Activated CD4-positive, alpha-beta T cell treated with anti-CD3 and anti-CD28 coated beads, Interleukin-2, amount 10 ng/mL, durations not matched to agents 7 days and 5 days (primary cell): ENCODE data around the gene FRRS1. TPM values are rescaled to one million over a fixed set of nuclear protein-coding genes. Genes with fewer than 3 reads are reported as not detected.

ENCODE experiments used
- CTCF ChIA-PET: fragments of 350-600 bp; sonication (Branson Sonifier 250); formaldehyde crosslinking; loops from one replicate; lab custom pipeline; 2021; ENCODE audit warnings: antibody characterized with exemption; lab: Charles Lee
- POLR2A ChIA-PET: fragments of 350-600 bp; sonication (Branson Sonifier 250); formaldehyde crosslinking; loops from one replicate; lab custom pipeline; 2021; ENCODE audit warnings: antibody characterized with exemption; lab: Charles Lee
- DNase-seq: peaks from one replicate; pipeline ENCODE4 v3.0.0-alpha.2; 2020
- H3K27ac Mint-ChIP-seq: one replicate; pipeline ENCODE4 v1.8.0; 2021; ENCODE audit warnings: mild to moderate bottlenecking, moderate library complexity, mixed read lengths
- H3K27me3 Mint-ChIP-seq: one replicate; pipeline ENCODE4 v1.8.0; 2021; ENCODE audit warnings: mixed read lengths
- H3K36me3 Mint-ChIP-seq: one replicate; pipeline ENCODE4 v1.8.0; 2021; ENCODE audit warnings: low read depth, mixed read lengths
- H3K4me1 Mint-ChIP-seq: one replicate; pipeline ENCODE4 v1.8.0; 2021; ENCODE audit warnings: mixed read lengths
- H3K4me3 Mint-ChIP-seq: one replicate; pipeline ENCODE4 v1.8.0; 2021; ENCODE audit warnings: mild to moderate bottlenecking, moderate library complexity, mixed read lengths
- H3K9me3 Mint-ChIP-seq: one replicate; pipeline ENCODE4 v1.8.0; 2021; ENCODE audit warnings: mixed read lengths
- total RNA-seq, 2 experiments: library from RNA; stranded (reverse); gene quantifications; one replicate each; pipeline ENCODE4 v1.2.3, GENCODE V29; 2021

Gene FRRS1
- total RNA-seq, 2 experiments from 2014 or later: 1.7 to 2.1 TPM

DNA sequence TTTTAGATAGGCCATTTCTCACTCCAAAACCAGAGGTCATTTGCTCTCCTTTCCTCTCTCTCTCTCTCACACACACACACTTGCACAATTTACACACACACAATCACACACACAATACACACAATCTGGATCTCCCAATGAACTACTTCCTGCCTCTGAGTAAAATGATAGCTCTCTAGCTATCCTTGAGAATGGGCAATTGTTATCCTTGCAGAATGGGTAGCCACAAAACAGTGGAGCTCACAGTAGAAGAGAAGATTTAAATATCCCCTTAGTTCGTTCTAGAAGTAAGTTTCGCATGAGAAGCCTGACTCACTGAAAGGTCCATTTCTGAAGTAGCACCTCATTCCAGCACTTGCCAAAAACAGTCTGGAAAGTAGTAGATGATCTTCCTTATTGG is 102.9 kb downstream of the FRRS1 start:
- DNase-seq: no peak
- Mint-ChIP-seq H3K4me3 (no peak overlapping the region), H3K9me3 (no peaks in the 10 kb centered on the region), H3K27ac (no peak overlapping the region), H3K4me1 (no peaks in the 10 kb centered on the region), H3K27me3 (peaks cover 27% of the 10 kb centered on the region), H3K36me3 (no peaks in the 10 kb centered on the region)
- CTCF ChIA-PET: no interaction called here
- POLR2A ChIA-PET: no interaction called here

DNA sequence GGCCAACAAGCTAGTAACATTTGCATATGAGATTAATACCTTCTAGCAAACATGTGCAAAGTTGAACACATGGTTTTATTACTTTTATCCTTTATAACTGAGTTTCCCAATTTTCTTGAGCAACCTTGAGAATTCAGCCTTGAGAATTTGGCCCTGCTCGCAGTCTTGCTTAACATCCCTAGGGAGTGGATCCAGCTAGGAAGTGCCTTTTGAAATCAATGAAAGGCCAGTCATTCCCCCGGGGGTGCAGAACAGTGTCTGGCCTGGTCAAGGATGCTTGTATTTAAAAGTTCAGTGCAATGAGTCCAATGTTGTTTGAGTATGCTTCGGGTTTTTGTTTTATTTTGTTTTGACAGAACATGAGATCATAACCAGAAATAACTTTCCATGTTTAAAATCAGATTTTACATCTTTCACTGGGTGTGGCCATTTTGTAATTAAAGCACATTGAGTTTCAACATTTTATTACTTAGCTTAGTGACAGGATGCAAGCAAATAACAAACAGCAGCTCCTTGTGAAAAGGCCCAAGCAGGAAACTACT is 103.8 kb downstream of the FRRS1 start:
- POLR2A ChIA-PET: no interaction called here

DNA sequence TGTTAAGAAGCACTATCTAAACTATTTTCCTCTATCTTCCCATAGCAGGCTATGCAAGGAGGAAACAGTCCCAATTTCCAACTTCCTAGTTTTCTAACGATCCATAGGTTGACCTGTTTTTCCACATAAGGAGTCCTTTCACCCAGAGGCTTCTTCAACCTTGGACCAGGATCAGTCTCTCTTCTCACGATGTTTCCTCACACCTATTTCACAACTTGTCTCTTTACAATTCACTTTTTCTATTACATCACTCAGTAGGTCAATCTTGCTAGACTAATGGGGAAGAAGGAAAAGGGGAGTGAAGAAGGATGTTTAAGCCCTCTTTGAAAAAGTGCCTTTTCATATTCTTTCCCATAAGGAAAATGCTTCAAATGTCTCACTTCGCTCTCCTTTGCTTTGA is 104.7 kb downstream of the FRRS1 start:
- no peak overlapping the region for H3K27ac Mint-ChIP-seq

More for the DNA sequence above, 103.8 kb downstream of the FRRS1 start:
- CTCF ChIA-PET: no interaction called here
- H3K27ac Mint-ChIP-seq: no peak overlapping the region
- H3K27me3 Mint-ChIP-seq: peaks cover 24% of the 10 kb centered on the region
- no peak overlapping the region for H3K4me3 Mint-ChIP-seq
- no peaks in the 10 kb centered on the region for H3K4me1 Mint-ChIP-seq
- DNase-seq: no peak
- no peaks in the 10 kb centered on the region for H3K36me3 Mint-ChIP-seq
- no peaks in the 10 kb centered on the region for H3K9me3 Mint-ChIP-seq

DNA sequence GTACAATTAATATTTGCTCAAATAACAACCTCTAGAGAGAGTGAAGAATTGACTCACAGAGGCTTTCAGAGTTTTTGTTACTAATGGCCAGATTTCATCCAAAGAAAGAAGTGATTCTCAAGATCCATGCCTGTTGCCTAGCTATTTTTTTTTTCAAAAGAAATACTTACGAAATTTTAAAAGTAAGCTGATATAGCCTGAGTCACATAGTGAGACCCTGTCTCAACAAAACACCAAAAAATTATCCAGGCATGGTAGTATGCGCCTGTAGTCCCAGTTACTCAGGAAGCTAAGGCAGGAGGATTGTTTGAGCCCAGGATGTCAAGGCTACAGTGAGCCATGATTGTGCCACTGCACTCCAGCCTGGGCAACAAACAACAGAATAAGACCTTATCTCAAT is 105.9 kb downstream of the FRRS1 start:
- DNase-seq: no peak
- H3K27me3 Mint-ChIP-seq: peaks cover 15% of the 10 kb centered on the region
- ChIA-PET POLR2A (no interaction called here), CTCF (no interaction called here)
- H3K27ac Mint-ChIP-seq: no peak overlapping the region
- H3K9me3 Mint-ChIP-seq: no peaks in the 10 kb centered on the region
- no peak overlapping the region for H3K4me3 Mint-ChIP-seq
- H3K4me1 Mint-ChIP-seq: no peaks in the 10 kb centered on the region
- H3K36me3 Mint-ChIP-seq: no peaks in the 10 kb centered on the region

More for the DNA sequence above, 104.7 kb downstream of the FRRS1 start:
- no peaks in the 10 kb centered on the region for H3K9me3 Mint-ChIP-seq
- H3K4me3 Mint-ChIP-seq: no peak overlapping the region
- ChIA-PET CTCF (no interaction called here), POLR2A (no interaction called here)
- H3K36me3 Mint-ChIP-seq: no peaks in the 10 kb centered on the region
- H3K4me1 Mint-ChIP-seq: no peaks in the 10 kb centered on the region
- DNase-seq: no peak
- H3K27me3 Mint-ChIP-seq: peaks cover 16% of the 10 kb centered on the region

DNA sequence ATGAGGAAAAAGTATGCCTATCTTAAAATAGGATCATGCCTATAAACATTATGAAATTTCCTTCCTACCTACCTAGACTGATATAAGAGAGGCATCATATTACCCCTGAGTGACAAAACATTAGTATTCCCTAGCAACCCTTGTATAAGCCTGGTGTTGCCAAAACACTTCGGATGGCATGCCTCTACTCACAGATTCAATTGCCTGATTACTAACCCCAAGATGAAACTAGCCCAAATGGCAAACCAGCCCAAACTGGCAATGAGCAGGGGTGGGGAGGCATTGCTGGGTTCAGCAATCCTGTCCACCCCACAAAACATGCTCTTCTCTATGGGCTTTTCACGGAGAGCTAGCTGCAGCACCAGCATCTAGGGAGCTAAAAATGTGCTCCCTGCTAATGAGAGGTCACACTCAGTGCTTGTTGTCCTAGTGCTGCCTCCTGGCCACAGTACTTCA is 106.7 kb downstream of the FRRS1 start:
- POLR2A ChIA-PET: no interaction called here
- Mint-ChIP-seq H3K9me3 (no peaks in the 10 kb centered on the region), H3K27ac (no peak overlapping the region), H3K36me3 (no peaks in the 10 kb centered on the region), H3K27me3 (peaks cover 15% of the 10 kb centered on the region), H3K4me1 (no peaks in the 10 kb centered on the region), H3K4me3 (no peak overlapping the region)
- CTCF ChIA-PET: no interaction called here
- DNase-seq: no peak

Other genes with a start within 250 kb of the FRRS1 start
- gene PALMD, start 120.5 kb downstream of the FRRS1 start, total RNA-seq: not detected
- gene AGL, start 83.7 kb upstream of the FRRS1 start, total RNA-seq: 10 to 100 TPM; 12.6 to 13.2 TPM
- 10 to 100 TPM; 15.9 to 16.9 TPM for gene SLC35A3, start 203.4 kb upstream of the FRRS1 start, total RNA-seq